HepG2 (cell line): ENCODE measurements around the gene TCF25. TPM values are rescaled to one million over a fixed set of nuclear protein-coding genes. Genes with fewer than 3 reads are reported as not detected.

Experiments used
- ARNTL ChIP-seq: sonication (generic); formaldehyde crosslinking; IDR thresholded peaks from 2 replicates; pipeline ENCODE4 v1.4.0; 2020; ENCODE audit warnings: mild to moderate bottlenecking, missing genetic modification reagents
- ERF ChIP-seq: IDR thresholded peaks from 2 replicates; pipeline ENCODE4 v1.6.1; 2018; ENCODE audit warnings: missing biosample characterization, missing genetic modification reagents
- FIP1L1 ChIP-seq: fragments of 200-400 bp; formaldehyde crosslinking; IDR thresholded peaks from 2 replicates; pipeline ENCODE4 v1.6.1; 2018; ENCODE audit warnings: low read depth, mild to moderate bottlenecking, low read length, moderate library complexity, borderline replicate concordance; ENCODE audit not compliant: insufficient read depth
- HDAC6 ChIP-seq: fragments of 200-600 bp; sonication (generic); IDR thresholded peaks from 2 replicates; pipeline ENCODE4 v1.7.0; 2017; ENCODE audit warnings: mild to moderate bottlenecking, antibody characterized with exemption, low read length, low read depth
- IKZF4 ChIP-seq: sonication (generic); formaldehyde crosslinking; IDR thresholded peaks from 2 replicates; pipeline ENCODE4 v1.5.1; 2020; ENCODE audit warnings: borderline replicate concordance, mild to moderate bottlenecking, low read depth, missing genetic modification reagents; ENCODE audit errors: not compliant biosample characterization
- KDM1A ChIP-seq: IDR thresholded peaks from 2 replicates; pipeline ENCODE4 v1.6.1; 2016; ENCODE audit warnings: missing compliant biosample characterization
- KDM2A ChIP-seq: sonication (generic); formaldehyde crosslinking; IDR thresholded peaks from 2 replicates; pipeline ENCODE4 v1.4.0; 2020; ENCODE audit warnings: low read depth, missing genetic modification reagents, borderline replicate concordance
- LCORL ChIP-seq, 2 experiments: fragments of 450-650 bp in 1 of 2; sonication (generic) in 1 of 2; formaldehyde crosslinking in 1 of 2; IDR thresholded peaks; 2 replicates each; pipeline versions ENCODE4 v1.5.0 to v1.6.1; 2017 to 2020; ENCODE audit warnings: antibody characterized with exemption in 1 of 2, missing genetic modification reagents in 1 of 2
- MLLT10 ChIP-seq: sonication (generic); formaldehyde crosslinking; IDR thresholded peaks from 2 replicates; pipeline ENCODE4 v1.4.0; 2020; ENCODE audit warnings: missing genetic modification reagents
- NFIB ChIP-seq: sonication (generic); formaldehyde crosslinking; IDR thresholded peaks from 2 replicates; pipeline ENCODE4 v1.9.0; 2021; ENCODE audit warnings: missing genetic modification reagents, mild to moderate bottlenecking, borderline replicate concordance
- PAF1 ChIP-seq: IDR thresholded peaks from 2 replicates; pipeline ENCODE4 v1.6.1; 2016; ENCODE audit warnings: missing genetic modification reagents, missing compliant biosample characterization
- PAX8 ChIP-seq: sonication (generic); formaldehyde crosslinking; IDR thresholded peaks from 2 replicates; pipeline ENCODE4 v1.8.0; 2022; ENCODE audit warnings: mild to moderate bottlenecking, missing genetic modification reagents, borderline replicate concordance
- POLR2AphosphoS2 ChIP-seq: IDR thresholded peaks from 2 replicates; pipeline ENCODE4 v1.6.1; 2011; ENCODE audit warnings: low read depth, low read length, improper control_type of control experiment
- SMYD3 ChIP-seq: sonication (generic); formaldehyde crosslinking; IDR thresholded peaks from 2 replicates; pipeline ENCODE4 v1.8.1; 2023; ENCODE audit warnings: mild to moderate bottlenecking, missing genetic modification reagents
- STAT5B ChIP-seq: sonication (generic); formaldehyde crosslinking; IDR thresholded peaks from 2 replicates; pipeline ENCODE4 v1.4.0; 2020; ENCODE audit warnings: missing genetic modification reagents
- ZFP36L2 ChIP-seq: sonication (generic); formaldehyde crosslinking; IDR thresholded peaks from 2 replicates; pipeline ENCODE4 v1.4.0; 2020; ENCODE audit warnings: missing genetic modification reagents
- ZMAT3 ChIP-seq: sonication (generic); formaldehyde crosslinking; conservative IDR thresholded peaks from 2 replicates; pipeline ENCODE4 v1.7.0; 2021; ENCODE audit warnings: missing genetic modification reagents
- ZNF101 ChIP-seq: sonication (generic); formaldehyde crosslinking; IDR thresholded peaks from 2 replicates; pipeline ENCODE4 v1.4.0; 2020; ENCODE audit warnings: mild to moderate bottlenecking, low read depth, missing genetic modification reagents, borderline replicate concordance
- ZNF17 ChIP-seq: sonication (generic); formaldehyde crosslinking; IDR thresholded peaks from 2 replicates; pipeline ENCODE4 v1.5.0; 2020; ENCODE audit warnings: mild to moderate bottlenecking, missing genetic modification reagents
- ZNF577 ChIP-seq: sonication (generic); formaldehyde crosslinking; IDR thresholded peaks from 2 replicates; pipeline ENCODE4 v1.4.0; 2020; ENCODE audit warnings: mild to moderate bottlenecking, low read depth, missing genetic modification reagents, borderline replicate concordance
- ZNF709 ChIP-seq: sonication (generic); formaldehyde crosslinking; IDR thresholded peaks from 2 replicates; pipeline ENCODE4 v1.5.0; 2020; ENCODE audit warnings: mild to moderate bottlenecking, missing genetic modification reagents
- ZNF737 ChIP-seq: sonication (generic); formaldehyde crosslinking; IDR thresholded peaks from 2 replicates; pipeline ENCODE4 v1.5.0; 2020; ENCODE audit warnings: missing genetic modification reagents, mild to moderate bottlenecking, borderline replicate concordance
- ZNF777 ChIP-seq: sonication (generic); formaldehyde crosslinking; IDR thresholded peaks from 2 replicates; pipeline ENCODE4 v1.4.0; 2020; ENCODE audit warnings: missing genetic modification reagents
- ZNF790 ChIP-seq: sonication (generic); formaldehyde crosslinking; IDR thresholded peaks from 2 replicates; pipeline ENCODE4 v1.8.0; 2022; ENCODE audit warnings: missing genetic modification reagents, mild to moderate bottlenecking, borderline replicate concordance
- ZSCAN9 ChIP-seq: IDR thresholded peaks from 2 replicates; pipeline ENCODE4 v1.6.1; 2016; ENCODE audit warnings: borderline replicate concordance
- polyA plus RNA-seq, 8 experiments: library from polyadenylated mRNA; depleted of rRNA in 3 of 8; stranded (reverse) in 7 of 8; unstranded in 1 of 8; fragments of >200 nt; fragmentation: Illumina TruSeq in 4 of 8; extraction: Trizol in 4 of 8; gene quantifications; 2 replicates each; pipeline versions ENCODE4 v1.2.1 to v1.2.3, GENCODE V29; 2011 to 2016; ENCODE audit warnings: low read depth in 4 of 8, missing spikeins in 1 of 8, mixed read lengths in 1 of 8; ENCODE audit not compliant: insufficient read depth in 1 of 8
- total RNA-seq, 5 experiments: library from RNA; depleted of rRNA; stranded (reverse); fragments of >200 nt; fragmentation: Illumina TruSeq; extraction: Trizol; gene quantifications; 2 replicates each; pipeline ENCODE4 v1.2.3, GENCODE V29; 2016; ENCODE audit warnings: low read depth in 1 of 5
- TF ChIP-seq, protein P1 (sequence below): sonication (generic); formaldehyde crosslinking; IDR thresholded peaks from 2 replicates; pipeline ENCODE4 v1.4.0; 2020; ENCODE audit warnings: missing genetic modification reagents, borderline replicate concordance
- TF ChIP-seq, protein P2 (sequence below): sonication (generic); formaldehyde crosslinking; IDR thresholded peaks from 2 replicates; pipeline ENCODE4 v1.8.1; 2023; ENCODE audit warnings: mild to moderate bottlenecking, moderate library complexity, missing genetic modification reagents

TCF25 gene
- total and polyA plus RNA-seq, 2 of the 13 experiments (the other 11 are each of a cell fraction or from before 2014, with no cell fraction given), result 138 to 206 TPM

DNA sequence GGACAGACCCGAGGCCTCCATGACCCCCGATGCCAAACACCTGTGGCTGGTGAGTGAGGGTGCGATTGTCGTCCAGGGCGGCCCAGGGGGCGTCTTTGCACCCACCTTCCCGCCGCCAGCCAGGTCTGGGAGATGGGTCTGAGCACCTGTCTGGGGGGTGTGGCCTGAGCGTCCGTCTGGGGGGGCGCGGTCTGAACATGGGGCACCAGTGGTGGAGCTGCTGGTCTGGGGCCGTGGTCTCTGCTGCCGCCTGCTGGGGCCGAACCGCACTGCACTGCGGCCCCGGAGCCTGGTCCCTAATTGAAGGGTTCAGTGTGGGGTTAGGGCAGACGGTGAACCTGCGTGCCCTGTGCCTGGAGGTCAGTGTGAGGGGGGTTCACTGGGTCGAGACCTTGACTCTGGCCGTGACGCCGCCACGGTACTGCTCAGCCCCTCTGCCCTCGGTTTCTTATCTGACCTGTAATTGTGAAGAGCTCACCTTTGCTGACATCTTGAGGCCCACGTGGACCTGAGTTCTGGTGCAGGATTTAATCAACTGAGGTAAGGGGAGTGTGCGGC lies 12.6 kb upstream of the TCF25 start (continued):
- TF ChIP-seq ZNF737, result 0 out of 2 replicates have a peak, but pooled peaks have one; percentile 77
- TF ChIP-seq PAX8, result no peak
- no peak for TF ChIP-seq ARNTL
- TF ChIP-seq NFIB (CRISPR knock-in tag), result no peak
- TF ChIP-seq MLLT10 (CRISPR knock-in tag), result no peak
- TF ChIP-seq ZSCAN9, result no peak
- peak; percentile 79; the same call in 1 of the 2 replicates for TF ChIP-seq ZNF709 (CRISPR knock-in tag)
- TF ChIP-seq FIP1L1, result no peak
- TF ChIP-seq KDM1A (CRISPR knock-in tag), result no peak
- TF ChIP-seq LCORL (IDR thresholded peaks at IDR 0.05), result no peak
- peak; percentile 74 for TF ChIP-seq LCORL (CRISPR knock-in tag; IDR thresholded peaks at IDR 0.05)
- TF ChIP-seq PAF1 (CRISPR knock-in tag), result no peak
- TF ChIP-seq STAT5B, result no peak
- no peak for TF ChIP-seq HDAC6
- TF ChIP-seq SMYD3, result no peak
- no peak for TF ChIP-seq ZNF17
- TF ChIP-seq IKZF4 (CRISPR knock-in tag), result peak; percentile 54
- 0 out of 2 replicates have a peak, but pooled peaks have one; percentile 34 for TF ChIP-seq ZNF790 (CRISPR knock-in tag)
- peak; percentile 79; the same call in 1 of the 2 replicates for TF ChIP-seq KDM2A
- TF ChIP-seq, protein P1, sequence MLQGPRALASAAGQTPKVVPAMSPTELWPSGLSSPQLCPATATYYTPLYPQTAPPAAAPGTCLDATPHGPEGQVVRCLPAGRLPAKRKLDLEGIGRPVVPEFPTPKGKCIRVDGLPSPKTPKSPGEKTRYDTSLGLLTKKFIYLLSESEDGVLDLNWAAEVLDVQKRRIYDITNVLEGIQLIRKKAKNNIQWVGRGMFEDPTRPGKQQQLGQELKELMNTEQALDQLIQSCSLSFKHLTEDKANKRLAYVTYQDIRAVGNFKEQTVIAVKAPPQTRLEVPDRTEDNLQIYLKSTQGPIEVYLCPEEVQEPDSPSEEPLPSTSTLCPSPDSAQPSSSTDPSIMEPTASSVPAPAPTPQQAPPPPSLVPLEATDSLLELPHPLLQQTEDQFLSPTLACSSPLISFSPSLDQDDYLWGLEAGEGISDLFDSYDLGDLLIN, result no peak
- TF ChIP-seq, protein P2, sequence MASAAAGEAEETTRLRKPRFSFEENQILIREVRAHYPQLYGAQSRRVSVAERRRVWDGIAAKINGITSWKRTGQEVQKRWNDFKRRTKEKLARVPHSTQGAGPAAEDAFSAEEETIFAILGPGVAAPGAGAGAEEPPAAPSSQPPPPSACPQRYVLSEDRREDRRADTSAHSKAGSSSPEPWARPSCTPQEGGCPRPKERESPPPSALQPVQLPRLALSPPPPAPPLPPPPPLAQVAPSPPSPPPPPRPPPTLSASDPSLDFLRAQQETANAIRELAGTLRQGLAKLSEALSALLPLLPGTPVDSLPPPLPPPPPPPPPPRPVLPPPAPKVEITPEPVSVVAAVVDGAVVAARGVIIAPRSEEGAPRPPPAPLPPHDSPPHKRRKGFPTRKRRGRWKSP (CRISPR knock-in tag), result no peak
- TF ChIP-seq POLR2AphosphoS2, result no peak
- no peak for TF ChIP-seq ZMAT3 (CRISPR knock-in tag)
- TF ChIP-seq ZNF777 (CRISPR knock-in tag), result no peak
- no peak for TF ChIP-seq ZNF101 (CRISPR knock-in tag)
- TF ChIP-seq ZFP36L2, result no peak
- no peak for TF ChIP-seq ZNF577 (CRISPR knock-in tag)
- TF ChIP-seq ERF (CRISPR knock-in tag), result peak; percentile 71
